SW 1271 (cell line): ENCODE data around the gene TMEM229B.
A peak's percentile ranks its signal among the peaks of the same experiment; 100 is the strongest.

Source experiments
- DNase-seq, 2 experiments: peaks; one replicate each; lab custom pipeline; 2025; lab: John Stamatoyannopoulos, UW

Gene TMEM229B

GRCh38 chr14:67487937-67488893 lies at the start of gene TMEM229B:
TSS of gene TMEM229B (minus strand) at chr14:67488721. CDS start at chr14:67473923, 14,798 bp downstream.
- DNase-seq: peak in 1 of 2 experiments; percentile 16

GRCh38 chr14:67537736-67538135 lies 49.2 kb upstream of the TMEM229B start:
- no peak for DNase-seq

GRCh38 chr14:67536087-67536486 lies 47.6 kb upstream of the TMEM229B start:
- no peak for DNase-seq

- DNase-seq: no peak
Observed at GRCh38 chr14:67533754-67534085, 45.2 kb upstream of the TMEM229B start.

- peak; percentile 48 to 65 for DNase-seq
Observed at GRCh38 chr14:67532998-67533753, 44.7 kb upstream of the TMEM229B start, which contains the start of gene PLEKHH1. TSS of gene PLEKHH1 (plus strand) at chr14:67533290. CDS start at chr14:67541868, 8,578 bp downstream.

- DNase-seq: no peak
Observed at GRCh38 chr14:67532606-67532997, 44.1 kb upstream of the TMEM229B start.

GRCh38 chr14:67529947-67530935 lies 41.7 kb upstream of the TMEM229B start:
- DNase-seq: no peak

- DNase-seq: no peak
Observed at GRCh38 chr14:67528276-67528675, 39.8 kb upstream of the TMEM229B start.

- no peak for DNase-seq
Observed at GRCh38 chr14:67527756-67528155, 39.2 kb upstream of the TMEM229B start.

- peak; percentile 24 to 67 for DNase-seq
Observed at GRCh38 chr14:67526676-67527459, 38.3 kb upstream of the TMEM229B start.

GRCh38 chr14:67526181-67526580 lies 37.7 kb upstream of the TMEM229B start:
- DNase-seq: no peak

- DNase-seq: no peak
Observed at GRCh38 chr14:67525389-67525788, 36.9 kb upstream of the TMEM229B start.

GRCh38 chr14:67524634-67524963 lies 36.1 kb upstream of the TMEM229B start:
- DNase-seq: no peak

- DNase-seq: no peak
Observed at GRCh38 chr14:67523764-67524633, 35.5 kb upstream of the TMEM229B start.

- no peak for DNase-seq
Observed at GRCh38 chr14:67522270-67522669, 33.7 kb upstream of the TMEM229B start.

- DNase-seq: no peak
Observed at GRCh38 chr14:67520482-67520881, 32.0 kb upstream of the TMEM229B start.

GRCh38 chr14:67519406-67519805 lies 30.9 kb upstream of the TMEM229B start:
- DNase-seq: no peak

GRCh38 chr14:67517083-67517482 lies 28.6 kb upstream of the TMEM229B start:
- no peak for DNase-seq

GRCh38 chr14:67516676-67517075 lies 28.2 kb upstream of the TMEM229B start:
- DNase-seq: no peak
